ENCODE results near the gene LLPH.

Gene LLPH

GRCh38 chr12:66166561-66166960, 36.0 kb upstream of the LLPH start:
- TF ChIP-seq, protein P1, sequence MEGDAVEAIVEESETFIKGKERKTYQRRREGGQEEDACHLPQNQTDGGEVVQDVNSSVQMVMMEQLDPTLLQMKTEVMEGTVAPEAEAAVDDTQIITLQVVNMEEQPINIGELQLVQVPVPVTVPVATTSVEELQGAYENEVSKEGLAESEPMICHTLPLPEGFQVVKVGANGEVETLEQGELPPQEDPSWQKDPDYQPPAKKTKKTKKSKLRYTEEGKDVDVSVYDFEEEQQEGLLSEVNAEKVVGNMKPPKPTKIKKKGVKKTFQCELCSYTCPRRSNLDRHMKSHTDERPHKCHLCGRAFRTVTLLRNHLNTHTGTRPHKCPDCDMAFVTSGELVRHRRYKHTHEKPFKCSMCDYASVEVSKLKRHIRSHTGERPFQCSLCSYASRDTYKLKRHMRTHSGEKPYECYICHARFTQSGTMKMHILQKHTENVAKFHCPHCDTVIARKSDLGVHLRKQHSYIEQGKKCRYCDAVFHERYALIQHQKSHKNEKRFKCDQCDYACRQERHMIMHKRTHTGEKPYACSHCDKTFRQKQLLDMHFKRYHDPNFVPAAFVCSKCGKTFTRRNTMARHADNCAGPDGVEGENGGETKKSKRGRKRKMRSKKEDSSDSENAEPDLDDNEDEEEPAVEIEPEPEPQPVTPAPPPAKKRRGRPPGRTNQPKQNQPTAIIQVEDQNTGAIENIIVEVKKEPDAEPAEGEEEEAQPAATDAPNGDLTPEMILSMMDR (IDR thresholded peaks at IDR 0.05; ENCODE audit: control insufficient read depth, insufficient read depth, low read depth, low read length, missing control alignments): no peak
- no peak overlapping the region for H3K4me3 ChIP-seq (ENCODE audit: control insufficient read depth, low read depth, low read length)
- DNase-seq (ENCODE audit: low read depth): no peak

DNA sequence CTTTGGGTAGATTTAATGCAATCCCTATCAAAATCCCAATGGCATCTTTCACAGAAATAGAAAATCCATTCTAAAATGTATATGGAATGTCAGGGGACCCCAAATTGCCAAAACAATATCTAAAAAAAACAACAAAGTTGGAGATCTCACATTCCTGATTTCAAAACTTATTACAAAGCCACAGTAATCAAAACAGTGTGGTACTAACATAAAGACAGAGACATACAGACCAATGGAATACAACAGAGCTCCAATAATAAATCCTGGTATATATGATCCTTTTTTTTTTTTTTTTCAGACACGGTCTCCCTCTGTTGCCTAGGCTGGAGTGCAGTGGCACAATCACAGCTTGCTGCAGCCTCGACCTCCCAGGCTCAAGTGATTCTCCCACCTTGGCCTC, 34.6 kb upstream of the LLPH start:
- no peak overlapping the region for H3K4me3 ChIP-seq (ENCODE audit: control insufficient read depth, low read depth, low read length)
- TF ChIP-seq, protein P1 (IDR thresholded peaks at IDR 0.05; ENCODE audit: control insufficient read depth, insufficient read depth, low read depth, low read length, missing control alignments): no peak
- no peak for DNase-seq (ENCODE audit: low read depth)

- DNase-seq (ENCODE audit: low read depth): no peak
- TF ChIP-seq, protein P1 (IDR thresholded peaks at IDR 0.05; ENCODE audit: control insufficient read depth, insufficient read depth, low read depth, low read length, missing control alignments): no peak
- no peak overlapping the region for H3K4me3 ChIP-seq (ENCODE audit: control insufficient read depth, low read depth, low read length)
These were observed 33.8 kb upstream of the LLPH start for GRCh38 chr12:66164349-66164821.

DNA sequence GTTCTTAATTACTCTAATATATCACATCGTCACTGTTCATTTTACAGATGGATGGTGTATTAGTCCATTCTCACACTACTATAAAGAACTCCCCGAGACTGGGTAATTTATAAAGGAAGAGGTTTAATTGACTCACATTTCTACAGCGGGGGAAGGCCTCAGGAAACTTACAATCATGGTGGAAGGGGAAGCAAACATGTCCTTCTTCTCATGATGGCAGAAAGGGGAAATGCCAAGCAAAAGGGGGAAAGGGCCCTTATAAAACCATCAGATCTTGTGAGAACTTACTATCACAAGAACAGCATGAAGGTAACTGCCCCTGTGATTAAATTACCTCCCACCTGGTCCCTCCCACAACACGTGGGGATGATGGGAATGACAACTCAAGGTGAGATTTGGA, 32.7 kb upstream of the LLPH start:
- no peak overlapping the region for H3K4me3 ChIP-seq (ENCODE audit: control insufficient read depth, low read depth, low read length)
- TF ChIP-seq, protein P1 (IDR thresholded peaks at IDR 0.05; ENCODE audit: control insufficient read depth, insufficient read depth, low read depth, low read length, missing control alignments): no peak
- no peak for DNase-seq (ENCODE audit: low read depth)

GRCh38 chr12:66162701-66163100, 32.2 kb upstream of the LLPH start:
- no peak overlapping the region for H3K4me3 ChIP-seq (ENCODE audit: control insufficient read depth, low read depth, low read length)
- TF ChIP-seq, protein P1 (IDR thresholded peaks at IDR 0.05; ENCODE audit: control insufficient read depth, insufficient read depth, low read depth, low read length, missing control alignments): no peak
- DNase-seq (ENCODE audit: low read depth): no peak

GRCh38 chr12:66160704-66161103, 30.2 kb upstream of the LLPH start:
- TF ChIP-seq, protein P1 (IDR thresholded peaks at IDR 0.05; ENCODE audit: control insufficient read depth, insufficient read depth, low read depth, low read length, missing control alignments): no peak
- H3K4me3 ChIP-seq (ENCODE audit: control insufficient read depth, low read depth, low read length): no peak overlapping the region
- no peak for DNase-seq (ENCODE audit: low read depth)

DNA sequence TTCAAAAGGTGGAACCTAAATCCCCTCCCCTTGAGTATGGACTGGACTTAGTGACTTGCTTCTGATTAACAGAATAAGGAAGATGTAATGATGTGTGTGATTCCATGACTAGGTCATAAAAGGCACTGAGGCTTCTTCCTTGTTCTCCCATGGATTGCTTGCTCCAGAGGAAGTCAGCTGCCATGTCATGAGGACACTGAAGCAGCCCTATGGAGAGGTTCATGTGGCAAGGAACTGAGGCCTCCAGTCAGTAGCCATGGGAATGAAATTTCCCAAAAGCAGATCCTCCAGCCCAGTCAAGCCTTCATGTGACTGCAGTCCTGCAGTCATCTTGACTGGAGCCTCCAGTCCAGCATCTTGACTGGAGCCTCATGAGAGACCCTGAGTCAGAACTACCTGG, 28.6 kb upstream of the LLPH start:
- TF ChIP-seq, protein P1 (IDR thresholded peaks at IDR 0.05; ENCODE audit: control insufficient read depth, insufficient read depth, low read depth, low read length, missing control alignments): no peak
- no peak for DNase-seq (ENCODE audit: low read depth)
- H3K4me3 ChIP-seq (ENCODE audit: control insufficient read depth, low read depth, low read length): no peak overlapping the region

Measured in AG09309 (cell line).